ENCODE measurements around the gene NMU.
"Not testable (repeated sequence)": the region's sequence is repeated elsewhere in the genome, so short reads cannot be mapped to it uniquely, and the experiment has no call there.

NMU gene, protein sequence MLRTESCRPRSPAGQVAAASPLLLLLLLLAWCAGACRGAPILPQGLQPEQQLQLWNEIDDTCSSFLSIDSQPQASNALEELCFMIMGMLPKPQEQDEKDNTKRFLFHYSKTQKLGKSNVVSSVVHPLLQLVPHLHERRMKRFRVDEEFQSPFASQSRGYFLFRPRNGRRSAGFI

DNA sequence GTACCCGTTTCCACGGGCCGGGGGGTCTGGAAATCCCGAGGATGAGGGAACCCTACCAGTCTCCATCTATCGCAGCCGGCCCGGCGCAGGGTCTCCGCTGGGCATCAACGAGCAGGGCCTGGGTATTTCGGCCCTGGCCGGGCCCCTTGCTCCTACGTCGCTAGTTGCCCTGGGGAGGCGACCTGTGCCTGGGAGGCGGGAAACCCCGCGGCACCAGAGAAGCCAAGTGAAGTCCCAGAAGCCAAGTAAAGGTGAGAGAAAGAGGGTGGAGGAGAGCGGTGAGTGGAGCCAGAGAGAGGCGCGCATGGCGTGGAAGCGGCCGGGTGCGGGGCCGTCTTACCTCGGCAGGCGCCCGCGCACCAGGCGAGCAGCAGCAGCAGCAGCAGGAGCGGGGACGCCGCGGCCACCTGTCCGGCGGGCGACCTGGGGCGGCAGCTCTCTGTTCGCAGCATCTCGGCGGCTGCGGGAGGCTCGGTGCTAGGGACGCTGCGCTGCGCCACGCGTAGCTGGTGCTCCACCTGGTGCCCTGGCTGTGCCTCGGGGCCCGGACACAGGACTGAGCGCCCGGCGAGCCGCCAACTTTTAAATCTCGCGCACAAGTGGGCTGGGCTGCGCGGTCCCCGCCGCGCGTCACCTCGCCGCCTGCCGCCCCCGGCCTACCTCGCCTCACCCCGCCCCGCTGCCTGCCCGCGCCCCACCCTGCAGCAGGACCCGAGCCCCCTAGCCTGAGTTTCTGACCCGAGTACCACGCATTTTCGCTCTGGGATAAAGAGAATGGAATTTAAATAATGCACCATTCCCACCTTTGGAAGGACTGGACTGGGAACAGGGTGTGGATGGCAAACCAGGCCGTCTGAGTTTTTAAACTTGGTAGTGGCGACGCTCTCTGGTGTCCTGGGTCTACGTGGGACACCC, at the start of gene NMU:
Gene NMU (minus strand): TSS at position 558 of the 915 bp plus-strand sequence. CDS start 106 bp downstream, at position 452.
- peak within 1 kb of the TSS; percentile 22 for H3K4me3 ChIP-seq (ENCODE audit: low read depth, low read length)
- TF ChIP-seq, protein P1, sequence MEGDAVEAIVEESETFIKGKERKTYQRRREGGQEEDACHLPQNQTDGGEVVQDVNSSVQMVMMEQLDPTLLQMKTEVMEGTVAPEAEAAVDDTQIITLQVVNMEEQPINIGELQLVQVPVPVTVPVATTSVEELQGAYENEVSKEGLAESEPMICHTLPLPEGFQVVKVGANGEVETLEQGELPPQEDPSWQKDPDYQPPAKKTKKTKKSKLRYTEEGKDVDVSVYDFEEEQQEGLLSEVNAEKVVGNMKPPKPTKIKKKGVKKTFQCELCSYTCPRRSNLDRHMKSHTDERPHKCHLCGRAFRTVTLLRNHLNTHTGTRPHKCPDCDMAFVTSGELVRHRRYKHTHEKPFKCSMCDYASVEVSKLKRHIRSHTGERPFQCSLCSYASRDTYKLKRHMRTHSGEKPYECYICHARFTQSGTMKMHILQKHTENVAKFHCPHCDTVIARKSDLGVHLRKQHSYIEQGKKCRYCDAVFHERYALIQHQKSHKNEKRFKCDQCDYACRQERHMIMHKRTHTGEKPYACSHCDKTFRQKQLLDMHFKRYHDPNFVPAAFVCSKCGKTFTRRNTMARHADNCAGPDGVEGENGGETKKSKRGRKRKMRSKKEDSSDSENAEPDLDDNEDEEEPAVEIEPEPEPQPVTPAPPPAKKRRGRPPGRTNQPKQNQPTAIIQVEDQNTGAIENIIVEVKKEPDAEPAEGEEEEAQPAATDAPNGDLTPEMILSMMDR (IDR thresholded peaks at IDR 0.05; ENCODE audit: low read depth, low read length, missing control alignments) = peak; percentile 16
- no peak for DNase-seq (ENCODE audit: low read depth)

DNA sequence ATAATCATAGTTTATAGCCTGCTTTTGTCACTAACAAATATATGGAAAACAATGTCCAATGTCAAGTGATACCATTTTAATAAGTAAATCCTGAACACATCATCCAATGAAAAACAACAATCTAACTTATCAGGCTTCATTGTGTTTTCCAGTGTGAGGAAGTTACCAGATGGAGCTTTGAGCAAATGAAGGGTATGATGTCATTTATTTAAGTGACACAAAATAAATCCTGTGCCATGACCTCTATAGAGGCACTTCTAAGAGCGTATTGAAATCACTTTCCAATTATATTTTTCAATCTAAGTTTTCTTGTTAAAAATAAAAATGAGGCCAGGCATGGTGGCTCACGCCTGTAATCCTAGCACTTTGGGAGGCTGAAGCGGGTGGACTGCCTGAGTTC, 48.2 kb upstream of the NMU start:
- DNase-seq (ENCODE audit: low read depth) = no peak
- H3K4me3 ChIP-seq (ENCODE audit: low read depth, low read length) = no peak overlapping the region
- TF ChIP-seq, protein P1 (IDR thresholded peaks at IDR 0.05; ENCODE audit: low read depth, low read length, missing control alignments) = no peak

DNA sequence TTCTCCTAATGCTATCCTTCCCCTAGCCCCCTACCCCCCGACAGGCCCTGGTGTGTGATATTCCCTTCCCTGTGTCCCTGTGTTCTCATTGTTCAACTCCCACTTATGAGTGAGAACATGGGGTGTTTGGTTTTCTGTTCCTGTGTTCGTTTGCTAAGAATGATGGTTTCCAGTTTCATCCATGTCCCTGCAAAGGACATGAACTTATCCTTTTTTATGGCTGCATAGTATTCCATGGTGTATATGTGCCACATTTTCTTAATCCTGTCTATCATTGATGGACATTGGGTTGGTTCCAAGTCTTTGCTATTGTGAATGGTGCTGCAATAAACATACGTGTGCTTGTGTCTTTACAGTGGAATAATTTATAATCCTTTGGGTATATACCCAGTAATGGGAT, 46.7 kb upstream of the NMU start:
- not testable (repeated sequence) for H3K4me3 ChIP-seq (ENCODE audit: low read depth, low read length); DNase-seq (ENCODE audit: low read depth)

DNA sequence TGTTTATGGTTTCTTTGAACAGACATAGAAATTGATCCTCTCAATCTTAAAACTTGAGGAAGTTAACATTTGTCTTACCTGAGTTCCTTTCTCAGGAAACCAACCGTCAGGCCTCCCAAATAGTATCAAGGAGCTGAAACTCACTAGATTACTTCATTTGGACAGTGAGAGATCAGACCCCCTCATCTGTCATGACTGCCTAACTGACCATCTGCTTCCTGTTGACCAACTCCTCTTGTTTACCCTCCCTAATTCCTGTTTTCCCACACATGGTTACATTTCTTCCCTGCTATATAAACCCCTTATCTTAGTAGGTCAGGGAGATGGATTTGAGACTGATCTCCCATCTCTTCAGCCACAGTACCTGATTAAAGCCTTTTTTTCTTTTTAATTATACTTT, 46.2 kb upstream of the NMU start:
- TF ChIP-seq, protein P1 (IDR thresholded peaks at IDR 0.05; ENCODE audit: low read depth, low read length, missing control alignments) = no peak
- no peak overlapping the region for H3K4me3 ChIP-seq (ENCODE audit: low read depth, low read length)
- no peak for DNase-seq (ENCODE audit: low read depth)

DNA sequence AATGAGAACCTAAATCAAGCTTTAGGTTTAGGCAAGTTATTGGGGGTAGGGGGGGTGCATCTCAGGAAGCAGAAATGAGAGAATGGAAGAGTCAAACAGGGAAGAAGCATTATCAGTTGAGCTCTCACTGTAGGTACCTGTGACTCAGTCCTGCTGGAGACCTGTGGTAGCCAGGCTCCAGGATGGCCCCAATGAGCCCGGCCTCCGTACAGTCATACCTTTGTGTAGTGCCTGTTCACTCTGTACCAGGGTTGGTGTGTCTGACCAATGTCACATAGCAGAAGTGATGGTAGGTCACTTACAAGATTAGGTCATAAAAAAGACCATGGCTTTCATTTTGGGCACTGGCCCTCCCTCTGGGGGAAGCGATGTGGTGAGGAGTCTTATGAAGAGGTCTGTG, 45.3 kb upstream of the NMU start:
- H3K4me3 ChIP-seq (ENCODE audit: low read depth, low read length) = no peak overlapping the region
- TF ChIP-seq, protein P1 (IDR thresholded peaks at IDR 0.05; ENCODE audit: low read depth, low read length, missing control alignments) = no peak
- DNase-seq (ENCODE audit: low read depth) = no peak

DNA sequence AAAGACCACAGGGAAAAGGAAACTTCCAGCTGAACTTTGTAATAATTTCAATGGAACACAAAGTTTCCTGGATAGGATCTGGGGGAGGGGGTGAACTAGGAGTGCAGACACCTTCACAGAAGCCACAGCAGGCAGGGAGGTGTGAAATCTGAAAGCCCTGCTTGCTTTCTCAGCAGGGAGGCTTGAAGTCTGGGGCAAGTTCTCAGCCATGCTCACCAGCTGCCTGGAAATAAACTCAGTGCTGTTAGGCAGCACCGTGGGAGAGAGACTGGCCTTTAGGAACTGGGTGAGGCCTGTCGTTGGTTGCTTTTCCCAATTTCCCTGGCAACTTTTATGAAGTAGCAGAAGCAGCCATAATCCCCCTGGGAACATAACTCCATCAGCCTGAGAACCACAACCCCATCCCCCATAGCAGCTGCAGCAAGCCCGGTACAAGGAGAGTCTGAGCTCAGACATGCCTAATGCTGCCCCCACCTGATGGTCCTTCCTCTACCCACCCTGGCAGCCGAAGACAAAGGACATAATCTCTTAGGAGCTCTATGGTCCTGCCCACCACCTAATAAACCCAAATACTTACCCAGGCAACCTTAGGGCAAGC, 39.2 kb upstream of the NMU start:
- TF ChIP-seq, protein P1 (IDR thresholded peaks at IDR 0.05; ENCODE audit: low read depth, low read length, missing control alignments) = no peak
- no peak overlapping the region for H3K4me3 ChIP-seq (ENCODE audit: low read depth, low read length)
- no peak for DNase-seq (ENCODE audit: low read depth)

DNA sequence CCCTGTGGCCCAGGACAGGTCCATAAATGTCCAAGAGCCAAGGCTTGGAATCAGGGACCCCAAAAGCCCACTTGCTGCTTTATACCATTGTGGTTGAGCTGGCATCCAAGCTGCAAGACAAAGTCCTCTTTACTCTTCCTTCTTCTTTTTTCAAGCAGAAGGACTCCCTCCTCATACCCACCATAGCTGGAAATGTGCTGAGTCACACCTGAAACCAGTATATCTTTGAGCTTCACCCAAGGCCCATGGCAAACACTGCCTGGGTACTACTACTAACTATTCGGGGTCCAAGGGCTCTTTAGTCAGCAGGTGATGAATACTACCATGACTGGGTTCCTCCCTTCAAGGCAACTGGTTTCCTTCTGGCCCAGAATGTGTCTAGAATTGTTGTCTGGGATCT, 37.3 kb upstream of the NMU start:
- TF ChIP-seq, protein P1 (IDR thresholded peaks at IDR 0.05; ENCODE audit: low read depth, low read length, missing control alignments) = no peak
- H3K4me3 ChIP-seq (ENCODE audit: low read depth, low read length) = no peak overlapping the region
- DNase-seq (ENCODE audit: low read depth) = no peak

All from GM12864 (cell line).